ENCODE measurements around the gene SMCO4. TPM values are rescaled to one million over a fixed set of nuclear protein-coding genes. Genes with fewer than 3 reads are reported as not detected.

Gene SMCO4
- total and polyA plus RNA-seq, 2 of the 8 experiments (the other 6 are each of a cell fraction or from before 2014, with no cell fraction given), result 33.2 to 53.9 TPM

DNA sequence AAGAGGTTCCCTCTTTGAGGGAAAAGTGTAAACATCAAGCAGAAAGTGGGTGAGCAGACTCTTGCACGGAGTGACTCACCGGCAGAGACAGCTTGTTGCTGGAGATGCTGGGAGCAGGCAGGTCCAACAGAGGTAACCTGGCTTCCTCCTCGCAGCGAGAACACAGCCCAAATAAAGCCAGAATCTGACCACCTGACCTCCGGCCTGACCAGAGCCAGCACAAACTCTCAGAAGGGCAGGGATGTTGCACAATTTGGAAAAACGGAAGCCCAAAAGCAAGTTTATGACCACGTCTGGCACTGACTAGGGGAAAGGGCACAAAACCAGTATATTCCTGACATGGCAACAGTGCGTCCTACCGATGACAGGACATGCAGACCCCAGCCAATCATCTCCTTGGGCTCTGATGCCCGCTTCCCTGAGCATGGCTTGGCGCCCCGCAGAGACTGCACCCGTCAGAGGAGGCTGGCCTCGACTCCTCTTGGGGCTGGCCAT lies 5.4 kb downstream of the SMCO4 start (continued):
- no peak for TF ChIP-seq HDAC2 (IDR thresholded peaks at IDR 0.05; ENCODE audit: borderline replicate concordance in 1 of 2, low read depth in 2 of 2, low read length in 2 of 2)
- no peak for TF ChIP-seq CHD7 (IDR thresholded peaks at IDR 0.05; ENCODE audit: insufficient replicate concordance, low read length)
- no peak for TF ChIP-seq NANOG (IDR thresholded peaks at IDR 0.05; ENCODE audit: insufficient read depth, low read depth, low read length, poor library complexity, severe bottlenecking)
